HL-60 (cell line): ENCODE data around the gene BCHE.

Experiments
- DNase-seq, 2 experiments: peaks; one replicate each; pipeline ENCODE4 v3.0.0-alpha.2; 2010 to 2020; ENCODE audit warnings: low read depth in 1 of 2, low spot score in 1 of 2
- H3K27ac ChIP-seq: fragments of 250-450 bp; sonication (Bioruptor Pico); replicated peaks from 2 replicates; pipeline ENCODE4 v1.5.1; 2020; ENCODE audit warnings: mild to moderate bottlenecking, moderate library complexity
- H3K27me3 ChIP-seq: fragments of 250-450 bp; sonication (Bioruptor Pico); 2 replicates; pipeline ENCODE4 v1.5.1; 2021; ENCODE audit warnings: mild to moderate bottlenecking, moderate library complexity; ENCODE audit not compliant: insufficient read depth, poor library complexity, severe bottlenecking
- H3K4me3 ChIP-seq: replicated peaks from 2 replicates; pipeline ENCODE4 v1.5.1; 2011; ENCODE audit warnings: mild to moderate bottlenecking, control low read depth, low read length; ENCODE audit not compliant: insufficient read depth
- CTCF ChIP-seq: IDR thresholded peaks from one replicate; pipeline ENCODE4 v1.5.1; 2011; ENCODE audit warnings: low read length, control low read depth, inconsistent platforms; ENCODE audit not compliant: insufficient read depth
- GABPA ChIP-seq: IDR thresholded peaks from 2 replicates; pipeline ENCODE4 v1.6.1; 2012; ENCODE audit warnings: low read depth
- POLR2AphosphoS5 ChIP-seq: IDR thresholded peaks from 2 replicates; pipeline ENCODE4 v1.6.1; 2012; ENCODE audit warnings: low read depth
- SPI1 ChIP-seq: IDR thresholded peaks from 2 replicates; pipeline ENCODE4 v1.6.1; 2012; ENCODE audit warnings: low read depth, mild to moderate bottlenecking, borderline replicate concordance
- TF ChIP-seq, protein P1 (sequence below): IDR thresholded peaks from 2 replicates; pipeline ENCODE4 v1.6.1; 2012; ENCODE audit warnings: low read depth; ENCODE audit not compliant: insufficient replicate concordance

The BCHE gene

DNA sequence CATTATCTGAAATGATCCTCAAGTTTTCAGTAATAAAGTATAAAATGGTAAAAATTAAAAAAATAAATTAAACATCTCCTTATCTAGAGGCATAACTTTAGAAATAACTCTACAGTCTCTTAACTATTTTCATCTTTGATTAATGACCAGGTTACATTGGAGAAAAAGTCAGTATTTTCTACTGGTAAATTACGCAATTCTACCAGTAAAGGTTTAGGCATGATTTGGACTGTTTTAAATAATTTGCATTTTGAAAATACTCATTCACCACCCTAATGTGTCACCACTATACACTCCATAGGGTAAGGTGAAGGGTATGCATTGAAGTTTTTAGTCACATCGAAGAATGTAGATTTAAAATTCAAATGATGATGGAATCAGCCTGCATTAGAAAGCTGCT lies 45.9 kb upstream of the BCHE start:
- H3K27me3 ChIP-seq: no peaks in the 10 kb centered on the region
- no peak overlapping the region for H3K4me3 ChIP-seq
- DNase-seq: no peak
- no peak overlapping the region for H3K27ac ChIP-seq
- TF ChIP-seq, protein P1, sequence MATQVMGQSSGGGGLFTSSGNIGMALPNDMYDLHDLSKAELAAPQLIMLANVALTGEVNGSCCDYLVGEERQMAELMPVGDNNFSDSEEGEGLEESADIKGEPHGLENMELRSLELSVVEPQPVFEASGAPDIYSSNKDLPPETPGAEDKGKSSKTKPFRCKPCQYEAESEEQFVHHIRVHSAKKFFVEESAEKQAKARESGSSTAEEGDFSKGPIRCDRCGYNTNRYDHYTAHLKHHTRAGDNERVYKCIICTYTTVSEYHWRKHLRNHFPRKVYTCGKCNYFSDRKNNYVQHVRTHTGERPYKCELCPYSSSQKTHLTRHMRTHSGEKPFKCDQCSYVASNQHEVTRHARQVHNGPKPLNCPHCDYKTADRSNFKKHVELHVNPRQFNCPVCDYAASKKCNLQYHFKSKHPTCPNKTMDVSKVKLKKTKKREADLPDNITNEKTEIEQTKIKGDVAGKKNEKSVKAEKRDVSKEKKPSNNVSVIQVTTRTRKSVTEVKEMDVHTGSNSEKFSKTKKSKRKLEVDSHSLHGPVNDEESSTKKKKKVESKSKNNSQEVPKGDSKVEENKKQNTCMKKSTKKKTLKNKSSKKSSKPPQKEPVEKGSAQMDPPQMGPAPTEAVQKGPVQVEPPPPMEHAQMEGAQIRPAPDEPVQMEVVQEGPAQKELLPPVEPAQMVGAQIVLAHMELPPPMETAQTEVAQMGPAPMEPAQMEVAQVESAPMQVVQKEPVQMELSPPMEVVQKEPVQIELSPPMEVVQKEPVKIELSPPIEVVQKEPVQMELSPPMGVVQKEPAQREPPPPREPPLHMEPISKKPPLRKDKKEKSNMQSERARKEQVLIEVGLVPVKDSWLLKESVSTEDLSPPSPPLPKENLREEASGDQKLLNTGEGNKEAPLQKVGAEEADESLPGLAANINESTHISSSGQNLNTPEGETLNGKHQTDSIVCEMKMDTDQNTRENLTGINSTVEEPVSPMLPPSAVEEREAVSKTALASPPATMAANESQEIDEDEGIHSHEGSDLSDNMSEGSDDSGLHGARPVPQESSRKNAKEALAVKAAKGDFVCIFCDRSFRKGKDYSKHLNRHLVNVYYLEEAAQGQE: no peak
- TF ChIP-seq CTCF: no peak
- no peak for TF ChIP-seq SPI1
- TF ChIP-seq GABPA: no peak
- TF ChIP-seq POLR2AphosphoS5: no peak

DNA sequence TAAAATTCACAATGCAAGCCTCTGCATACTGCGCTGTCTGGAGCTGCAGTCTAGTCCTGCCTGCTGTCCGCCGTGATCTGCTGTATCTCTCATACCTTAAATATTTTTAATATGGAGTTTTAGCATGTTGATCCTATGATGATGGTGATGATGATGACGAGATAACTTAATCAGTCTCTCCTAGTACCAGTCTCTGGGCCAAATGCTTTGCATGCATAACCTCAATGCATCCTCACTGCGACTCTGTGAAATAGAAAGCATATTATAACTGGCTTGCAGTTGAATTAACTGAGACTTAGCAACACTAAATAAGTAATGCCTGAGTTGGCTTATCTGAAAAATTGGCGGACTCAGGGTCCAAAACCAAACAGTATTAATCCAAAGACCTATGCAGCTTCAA lies 38.4 kb upstream of the BCHE start:
- DNase-seq: no peak
- H3K4me3 ChIP-seq: no peak overlapping the region
- no peak overlapping the region for H3K27ac ChIP-seq
- H3K27me3 ChIP-seq: no peaks in the 10 kb centered on the region
- TF ChIP-seq, protein P1: no peak
- no peak for TF ChIP-seq POLR2AphosphoS5
- no peak for TF ChIP-seq SPI1
- TF ChIP-seq CTCF: no peak
- no peak for TF ChIP-seq GABPA

GRCh38 chr3:165874663-165875489 lies 37.7 kb upstream of the BCHE start:
- TF ChIP-seq, protein P1: no peak
- no peak for TF ChIP-seq GABPA
- TF ChIP-seq SPI1: no peak
- no peak for TF ChIP-seq POLR2AphosphoS5
- no peak for TF ChIP-seq CTCF
- Histone ChIP-seq H3K27ac (no peak overlapping the region), H3K4me3 (no peak overlapping the region), H3K27me3 (no peaks in the 10 kb centered on the region)
- DNase-seq: no peak
